T-helper 17 cell (primary cell): ENCODE measurements around the gene ZNF511. TPM values are rescaled to one million over a fixed set of nuclear protein-coding genes. Genes with fewer than 3 reads are reported as not detected.

ENCODE experiments used
- ATAC-seq: fragments of 150-1000 bp; cut with Tn5 transposase; 2 replicates; pipeline ENCODE4 v1.10.0; 2021; ENCODE audit warnings: mild to moderate bottlenecking, moderate library complexity
- DNase-seq, 3 donors: peaks; one replicate each; pipeline versions ENCODE4 v3.0.0 to v3.0.0-alpha.2; 2020 to 2021
- H3K9me3 ChIP-seq: one replicate; pipeline ENCODE4 v1.7.0; 2013; ENCODE audit warnings: low read length, mild to moderate bottlenecking; ENCODE audit not compliant: control insufficient read depth, poor library complexity, severe bottlenecking
- H3K27ac Mint-ChIP-seq: one replicate; pipeline ENCODE4 v1.8.0; 2022; ENCODE audit warnings: mild to moderate bottlenecking, moderate library complexity, mixed read lengths
- H3K27me3 Mint-ChIP-seq: one replicate; pipeline ENCODE4 v1.8.0; 2022; ENCODE audit warnings: mixed read lengths
- H3K36me3 Mint-ChIP-seq: one replicate; pipeline ENCODE4 v1.8.0; 2022; ENCODE audit warnings: low read depth, mixed read lengths
- H3K4me1 Mint-ChIP-seq: one replicate; pipeline ENCODE4 v1.8.0; 2022; ENCODE audit warnings: mild to moderate bottlenecking, mixed read lengths
- H3K4me3 Mint-ChIP-seq: one replicate; pipeline ENCODE4 v1.8.0; 2022; ENCODE audit warnings: mild to moderate bottlenecking, moderate library complexity, mixed read lengths
- total RNA-seq, 4 donors: library from RNA in 2 of 4; stranded (reverse) in 2 of 4; gene quantifications; one replicate each; pipeline ENCODE4 v1.2.3 and lab custom pipeline; 2022 to 2026

Gene ZNF511
- total RNA-seq, 2 donors from 2014 or later, result 28.1 to 33.2 TPM

DNA sequence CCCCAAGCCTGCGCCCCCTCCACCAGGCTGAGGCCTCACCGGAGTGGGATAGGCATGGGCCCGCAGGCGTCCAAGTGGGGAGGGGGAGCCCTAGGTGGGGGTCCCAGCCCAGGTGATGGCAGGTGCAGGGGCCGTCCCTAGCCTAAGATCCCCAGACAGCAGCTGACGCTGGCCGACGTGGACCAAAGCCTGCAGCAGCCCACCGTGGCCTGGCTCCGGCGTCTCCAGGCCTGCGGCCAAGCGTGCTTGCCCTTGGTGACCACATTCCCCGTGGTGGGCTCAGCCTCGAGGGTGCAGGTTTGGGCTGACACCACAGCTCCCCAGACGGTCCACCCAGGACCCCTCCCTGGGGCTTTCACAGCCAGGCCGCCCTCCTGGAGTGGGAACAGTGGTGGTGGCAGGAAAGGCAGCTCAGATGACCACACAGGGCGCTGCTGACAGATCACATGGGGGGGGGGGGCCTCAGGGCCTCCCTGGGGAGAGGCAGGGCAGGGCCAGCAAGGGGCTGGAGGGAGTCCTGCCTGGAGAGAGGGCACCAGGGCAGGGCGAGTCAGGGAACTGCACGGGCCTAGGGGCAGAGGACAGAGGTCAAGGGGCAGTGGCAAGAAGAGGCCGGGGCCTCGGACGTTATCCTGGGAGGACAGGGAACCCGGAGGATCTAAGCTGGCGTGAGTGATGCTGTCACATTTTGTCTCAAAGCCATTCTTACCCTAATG is 31.3 kb upstream of the ZNF511 start:
- H3K27me3 Mint-ChIP-seq, result no peaks in the 10 kb centered on the region
- peak overlapping the region; percentile 95 for H3K4me3 Mint-ChIP-seq
- peaks cover 22% of the 10 kb centered on the region for H3K4me1 Mint-ChIP-seq
- no peak for DNase-seq
- peak overlapping the region; percentile 94 for H3K27ac Mint-ChIP-seq
- no peaks in the 10 kb centered on the region for H3K9me3 ChIP-seq
- no peaks in the 10 kb centered on the region for H3K36me3 Mint-ChIP-seq
- ATAC-seq, result no peak

DNA sequence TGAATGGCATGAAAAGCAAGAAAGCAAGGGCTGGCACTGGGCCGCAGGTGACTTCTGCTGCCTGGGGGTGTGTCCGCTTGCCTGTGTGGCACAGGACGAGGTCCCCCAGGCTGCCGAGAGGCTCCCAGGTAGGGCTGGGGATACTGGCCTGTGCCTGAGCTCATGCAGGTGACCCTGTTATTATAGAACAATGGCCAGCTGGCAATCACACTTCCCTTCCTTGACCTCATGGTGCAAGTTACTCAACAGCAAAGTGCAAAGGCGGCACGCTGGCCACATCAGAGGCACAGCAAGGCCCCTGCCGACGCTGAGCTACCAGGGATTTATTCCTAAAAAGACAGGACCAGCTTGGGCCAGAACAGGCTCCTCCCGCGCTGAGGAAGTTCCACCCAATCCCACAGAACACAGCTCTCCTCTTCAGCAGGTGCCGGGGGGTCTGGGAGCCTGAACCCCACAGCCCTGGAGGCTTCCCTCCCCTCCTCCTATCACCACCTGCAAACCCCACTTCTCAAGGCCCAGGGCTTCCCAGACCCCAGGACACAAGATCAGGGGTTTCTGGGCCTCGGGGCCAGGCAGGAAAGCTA is 30.6 kb upstream of the ZNF511 start:
- peak overlapping the region; percentile 94 for H3K27ac Mint-ChIP-seq
- ATAC-seq (no peak), DNase-seq (no peak)
- H3K9me3 ChIP-seq, result no peaks in the 10 kb centered on the region
- peak overlapping the region; percentile 84 for H3K4me3 Mint-ChIP-seq
- H3K4me1 Mint-ChIP-seq, result peaks cover 22% of the 10 kb centered on the region
- no peaks in the 10 kb centered on the region for H3K27me3 Mint-ChIP-seq
- no peaks in the 10 kb centered on the region for H3K36me3 Mint-ChIP-seq

DNA sequence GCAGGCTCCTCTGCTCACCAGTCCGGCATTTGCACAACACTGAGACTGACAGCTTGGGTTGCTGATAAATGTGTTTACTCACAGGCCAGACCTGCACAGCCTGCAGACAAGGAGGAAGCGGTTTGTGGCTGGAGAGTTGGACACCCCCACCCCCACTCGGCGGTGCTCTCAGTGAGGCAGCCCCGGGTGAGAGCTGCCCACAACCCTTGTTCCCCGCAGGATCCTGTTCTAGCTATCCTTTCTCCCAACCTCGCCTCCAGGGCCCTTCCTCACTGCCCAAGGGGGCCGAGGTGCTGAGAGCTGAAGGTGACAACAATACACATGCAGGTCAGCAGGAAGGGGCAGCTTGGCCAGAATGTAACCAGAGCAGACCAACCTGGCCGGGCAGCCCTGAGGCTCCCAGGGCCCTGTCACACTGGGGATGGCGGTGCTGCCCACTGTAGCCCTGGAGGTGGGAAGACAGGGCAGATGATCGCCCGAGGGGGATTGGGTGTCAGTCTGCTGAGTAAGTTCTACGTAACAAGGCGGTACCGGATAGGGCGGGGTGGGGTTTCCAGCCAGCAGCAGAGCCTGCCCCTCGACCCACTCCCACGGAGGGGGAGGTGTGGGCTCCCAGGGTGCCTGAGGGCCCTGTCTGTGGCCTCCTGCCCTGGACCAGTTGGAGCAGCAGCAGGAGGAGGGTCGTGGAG is 30.0 kb upstream of the ZNF511 start:
- Mint-ChIP-seq H3K4me1 (peaks cover 22% of the 10 kb centered on the region), H3K27me3 (no peaks in the 10 kb centered on the region), H3K27ac (peak overlapping the region; percentile 94), H3K36me3 (peaks cover 1% of the 10 kb centered on the region), H3K4me3 (peak overlapping the region; percentile 84)
- ATAC-seq, result peak; percentile 48
- DNase-seq, result peak; percentile 57 to 64 (median 58)
- H3K9me3 ChIP-seq, result no peaks in the 10 kb centered on the region

DNA sequence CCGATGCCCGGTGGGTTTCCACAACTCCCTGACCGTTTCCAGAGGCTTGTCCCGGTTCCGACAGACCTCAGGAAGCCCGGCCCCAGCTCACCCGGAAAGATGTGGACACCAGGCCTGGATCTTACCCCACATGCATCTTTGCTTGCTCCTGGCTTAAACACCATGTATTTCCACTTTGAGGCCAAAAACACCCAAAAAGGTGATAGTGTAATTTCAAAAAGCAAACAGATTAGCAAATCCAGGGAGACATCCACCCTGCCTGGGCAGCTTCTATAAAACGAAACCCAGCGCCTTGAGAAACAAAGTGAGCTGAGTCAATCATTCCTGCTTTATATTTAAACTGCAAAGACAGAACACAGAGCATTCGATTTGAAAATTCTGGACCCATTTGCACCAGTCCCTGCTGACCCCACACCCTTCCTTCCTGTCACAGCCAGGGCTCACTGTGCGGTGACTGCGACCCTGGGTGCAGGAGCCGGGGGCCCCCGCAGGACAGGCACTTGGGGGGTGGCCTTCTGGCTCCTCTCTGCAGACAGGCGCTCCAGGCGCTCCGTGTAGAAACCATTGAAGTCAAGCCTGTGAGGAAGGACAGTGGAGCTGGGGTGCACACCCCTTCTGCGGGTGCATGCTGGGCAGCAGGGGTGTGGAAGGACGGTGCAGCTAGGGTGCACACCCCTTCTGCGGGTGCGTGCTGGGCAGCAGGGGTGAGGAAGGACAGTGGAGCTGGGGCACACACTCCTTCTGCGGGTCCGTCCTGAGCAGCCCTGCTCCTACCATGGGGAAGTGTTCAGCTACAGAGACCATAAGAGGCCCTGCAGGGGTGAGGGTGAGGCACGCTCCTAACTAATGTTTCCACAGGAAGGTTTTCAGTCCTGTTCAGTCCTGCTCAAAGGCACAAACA is 29.1 kb upstream of the ZNF511 start:
- Mint-ChIP-seq H3K36me3 (peaks cover 5% of the 10 kb centered on the region), H3K27ac (peak overlapping the region; percentile 94), H3K4me3 (no peak overlapping the region), H3K4me1 (peaks cover 22% of the 10 kb centered on the region), H3K27me3 (no peaks in the 10 kb centered on the region)
- no peak for DNase-seq
- H3K9me3 ChIP-seq, result no peaks in the 10 kb centered on the region
- ATAC-seq, result no peak

DNA sequence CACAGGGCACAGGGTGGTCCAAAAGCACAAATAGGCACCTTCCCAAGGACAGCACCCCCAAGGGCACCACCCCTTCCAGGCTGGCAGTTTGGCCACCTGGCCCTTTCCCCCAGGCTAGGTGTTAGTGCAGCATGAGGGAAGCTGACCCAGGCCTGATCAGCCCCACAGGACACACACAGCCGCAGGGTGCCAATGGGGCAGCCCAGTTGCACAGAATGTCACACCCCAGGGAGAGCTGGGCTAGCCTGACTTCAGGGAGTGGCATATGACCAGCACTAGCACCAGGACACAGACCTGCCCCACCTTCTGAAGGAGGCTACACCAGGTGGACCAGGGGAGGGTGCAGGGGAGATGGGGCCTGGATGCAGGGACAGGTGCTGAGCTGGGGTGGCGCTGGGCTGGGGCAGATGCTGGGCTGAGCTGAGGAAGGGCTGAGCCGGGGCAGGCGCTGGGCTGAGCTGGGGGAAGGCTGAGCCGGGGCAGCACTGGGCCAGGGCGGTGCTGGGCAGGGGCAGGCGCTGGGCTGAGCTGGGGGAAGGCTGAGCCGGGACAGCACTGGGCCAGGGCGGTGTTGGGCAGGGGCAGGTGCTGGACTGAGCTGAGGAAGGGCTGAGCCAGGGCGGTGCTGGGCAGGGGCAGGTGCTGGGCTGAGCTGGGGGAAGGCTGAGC is 28.2 kb upstream of the ZNF511 start:
- Mint-ChIP-seq H3K27me3 (no peaks in the 10 kb centered on the region), H3K36me3 (peaks cover 5% of the 10 kb centered on the region), H3K4me3 (no peak overlapping the region), H3K27ac (peak overlapping the region; percentile 94), H3K4me1 (peaks cover 19% of the 10 kb centered on the region)
- ATAC-seq (no peak), DNase-seq (no peak)
- no peaks in the 10 kb centered on the region for H3K9me3 ChIP-seq

DNA sequence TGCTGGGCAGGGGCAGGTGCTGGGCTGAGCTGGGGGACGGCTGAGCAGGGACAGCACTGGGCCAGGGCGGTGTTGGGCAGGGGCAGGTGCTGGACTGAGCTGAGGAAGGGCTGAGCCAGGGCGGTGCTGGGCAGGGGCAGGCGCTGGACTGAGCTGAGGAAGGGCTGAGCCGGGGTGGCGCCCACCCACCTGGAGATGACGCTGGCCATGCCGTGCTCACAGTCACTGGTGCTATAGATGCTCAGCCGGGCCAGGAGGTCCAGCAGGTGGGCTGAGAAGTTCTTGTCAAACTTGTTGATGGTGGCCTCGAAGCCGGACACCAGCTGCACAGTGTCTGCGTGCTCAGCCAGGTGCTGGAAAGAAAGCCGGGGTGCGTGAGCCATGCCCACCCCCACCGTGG is 27.6 kb upstream of the ZNF511 start:
- no peak overlapping the region for H3K27ac Mint-ChIP-seq
- peaks cover 21% of the 10 kb centered on the region for H3K4me1 Mint-ChIP-seq
- DNase-seq (no peak), ATAC-seq (no peak)
- H3K27me3 Mint-ChIP-seq, result no peaks in the 10 kb centered on the region
- H3K9me3 ChIP-seq, result no peaks in the 10 kb centered on the region
- H3K4me3 Mint-ChIP-seq, result no peak overlapping the region
- peaks cover 7% of the 10 kb centered on the region for H3K36me3 Mint-ChIP-seq

DNA sequence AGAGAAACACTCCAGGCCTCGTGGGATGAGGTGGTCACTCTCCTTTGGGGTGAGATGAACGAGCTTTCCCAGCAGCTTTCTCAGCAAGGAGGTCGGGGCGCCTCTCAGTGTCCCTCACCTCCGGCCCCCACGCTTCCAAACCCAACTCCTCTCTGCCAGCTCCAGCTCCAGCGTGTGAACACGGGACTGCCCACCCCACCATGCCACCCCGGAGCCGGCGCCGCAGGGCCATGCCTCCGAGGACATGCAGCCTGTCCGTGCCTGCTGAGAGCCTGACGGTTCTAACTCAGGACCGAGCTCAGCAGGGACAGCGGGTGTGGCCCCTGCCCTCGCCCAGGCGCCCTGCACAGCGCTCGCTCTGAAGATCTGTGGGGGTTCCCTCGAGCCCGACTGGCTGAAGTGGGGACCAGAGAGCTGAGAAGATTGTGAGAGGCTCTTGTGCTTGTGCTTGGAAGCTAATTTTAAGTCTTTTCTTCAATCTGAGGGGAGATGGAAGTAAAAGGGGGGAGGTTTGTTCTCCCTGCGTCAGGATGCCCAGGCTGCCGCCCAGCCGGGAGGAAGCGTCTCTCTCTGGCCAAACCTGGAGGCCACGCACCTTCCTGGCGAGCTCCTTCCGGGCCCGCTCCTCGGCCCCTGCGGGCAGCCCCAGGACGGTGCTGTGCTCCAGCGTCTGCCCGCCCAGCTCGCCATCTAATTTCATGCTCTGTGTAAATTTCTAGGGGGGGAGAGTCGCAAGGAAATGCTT is 26.9 kb upstream of the ZNF511 start:
- Mint-ChIP-seq H3K27ac (no peak overlapping the region), H3K27me3 (no peaks in the 10 kb centered on the region), H3K4me1 (peaks cover 25% of the 10 kb centered on the region), H3K36me3 (peaks cover 14% of the 10 kb centered on the region), H3K4me3 (no peak overlapping the region)
- H3K9me3 ChIP-seq, result no peaks in the 10 kb centered on the region
- ATAC-seq (no peak), DNase-seq (no peak)

DNA sequence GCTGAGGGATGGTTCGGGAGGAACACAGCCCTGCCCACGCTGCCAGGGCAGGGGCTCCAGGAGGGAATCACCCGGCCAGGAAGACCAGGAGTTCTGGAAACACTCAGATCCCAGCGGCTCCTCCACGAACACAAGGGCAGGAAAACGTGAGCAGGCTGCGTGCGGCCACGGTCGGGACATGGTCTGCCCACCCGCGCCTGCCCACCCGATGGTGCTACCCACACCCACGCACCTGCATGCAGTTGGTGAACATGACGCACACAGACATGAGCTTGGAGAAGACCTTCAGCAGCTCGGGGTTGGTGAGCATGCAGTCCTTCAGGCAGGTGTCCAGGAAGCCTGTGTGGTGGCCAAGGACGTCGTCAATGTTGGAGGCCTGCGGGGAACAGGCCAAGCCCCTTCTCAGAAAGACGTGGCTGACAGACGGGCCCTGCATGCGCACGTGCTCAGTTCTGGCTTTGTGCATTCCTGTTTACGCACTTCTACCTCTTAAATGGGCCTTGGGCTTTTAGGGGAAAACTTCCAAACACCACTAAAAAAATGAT is 25.8 kb upstream of the ZNF511 start:
- ATAC-seq (no peak), DNase-seq (no peak)
- H3K27me3 Mint-ChIP-seq, result no peaks in the 10 kb centered on the region
- H3K4me1 Mint-ChIP-seq, result peaks cover 22% of the 10 kb centered on the region
- no peak overlapping the region for H3K27ac Mint-ChIP-seq
- no peak overlapping the region for H3K4me3 Mint-ChIP-seq
- H3K9me3 ChIP-seq, result no peaks in the 10 kb centered on the region
- H3K36me3 Mint-ChIP-seq, result peaks cover 14% of the 10 kb centered on the region

DNA sequence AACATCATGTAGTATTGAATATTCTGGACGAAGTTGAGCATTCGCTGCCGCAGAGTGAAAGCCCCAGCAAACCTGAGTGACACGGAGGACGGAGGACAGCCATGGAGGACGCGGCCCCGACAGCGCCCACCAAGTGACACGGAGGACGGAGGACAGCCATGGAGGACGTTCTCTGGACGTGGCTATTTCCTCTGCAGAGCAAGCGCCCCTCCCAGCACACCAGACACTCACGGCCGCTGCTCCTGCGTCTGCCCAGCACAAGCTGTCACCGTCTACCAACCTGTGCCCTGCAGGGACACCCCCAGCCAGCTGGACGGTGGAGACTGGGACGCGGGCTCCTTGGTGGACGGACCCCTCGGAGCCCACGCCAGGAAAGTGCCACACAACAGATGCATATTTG is 24.8 kb upstream of the ZNF511 start:
- Mint-ChIP-seq H3K36me3 (peaks cover 14% of the 10 kb centered on the region), H3K4me1 (peaks cover 15% of the 10 kb centered on the region), H3K27ac (no peak overlapping the region), H3K27me3 (no peaks in the 10 kb centered on the region), H3K4me3 (no peak overlapping the region)
- ATAC-seq (no peak), DNase-seq (no peak)
- no peaks in the 10 kb centered on the region for H3K9me3 ChIP-seq

DNA sequence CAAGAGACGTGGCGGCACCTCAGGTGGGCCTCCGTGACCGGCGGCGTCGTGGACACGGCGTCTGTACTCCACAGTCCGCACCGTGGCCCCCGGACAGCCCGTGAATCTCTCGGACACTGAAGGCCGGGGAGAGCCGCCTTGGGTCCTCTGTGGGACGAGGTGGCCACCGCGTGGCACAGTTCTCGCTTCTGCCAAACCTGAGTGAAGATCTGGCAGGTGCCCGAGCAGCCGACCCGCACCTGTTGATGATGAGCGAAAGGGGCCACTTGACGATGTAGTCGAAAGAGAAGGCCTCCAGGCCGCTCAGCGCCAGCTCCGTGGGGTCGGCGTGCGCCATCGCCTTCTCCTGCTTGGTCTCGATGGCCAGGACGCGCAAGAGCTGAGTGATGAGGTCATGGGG is 23.5 kb upstream of the ZNF511 start:
- Mint-ChIP-seq H3K4me1 (peaks cover 8% of the 10 kb centered on the region), H3K4me3 (no peak overlapping the region), H3K27ac (no peak overlapping the region), H3K36me3 (peaks cover 14% of the 10 kb centered on the region), H3K27me3 (no peaks in the 10 kb centered on the region)
- no peaks in the 10 kb centered on the region for H3K9me3 ChIP-seq
- DNase-seq, result no peak
- ATAC-seq, result no peak

DNA sequence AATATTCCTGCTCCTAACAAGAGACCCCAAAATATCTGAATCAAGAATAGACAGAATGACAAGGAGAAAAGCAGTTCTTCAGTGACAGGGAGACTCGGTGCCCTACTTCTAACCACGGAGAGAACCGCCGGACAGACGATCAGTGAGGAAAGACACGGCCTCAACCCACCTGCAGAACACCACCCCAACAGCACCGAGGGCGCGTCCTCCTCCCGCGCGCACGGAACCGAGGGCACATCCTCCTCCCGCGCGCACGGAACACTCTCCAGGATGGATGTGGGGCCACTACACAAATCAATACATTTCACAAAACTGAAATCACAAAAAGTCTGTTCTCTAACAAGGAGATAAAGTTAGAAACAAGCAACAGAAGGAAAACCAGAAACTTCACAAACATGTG is 22.3 kb upstream of the ZNF511 start:
- Mint-ChIP-seq H3K27ac (no peak overlapping the region), H3K36me3 (peaks cover 14% of the 10 kb centered on the region)

More for the DNA sequence above, 22.3 kb upstream of the ZNF511 start:
- Mint-ChIP-seq H3K4me1 (peaks cover 8% of the 10 kb centered on the region), H3K27me3 (no peaks in the 10 kb centered on the region), H3K4me3 (no peak overlapping the region)
- no peaks in the 10 kb centered on the region for H3K9me3 ChIP-seq
- no peak for ATAC-seq
- DNase-seq, result no peak
